GM12801 (cell line): ENCODE measurements around the gene SEH1L.

Experiments
- TF ChIP-seq, protein P1 (sequence below): IDR thresholded peaks from one replicate; pipeline ENCODE4 v1.5.1; 2011; ENCODE audit warnings: control low read depth; ENCODE audit not compliant: insufficient read length; ENCODE audit errors: extremely low read depth

Gene SEH1L

DNA sequence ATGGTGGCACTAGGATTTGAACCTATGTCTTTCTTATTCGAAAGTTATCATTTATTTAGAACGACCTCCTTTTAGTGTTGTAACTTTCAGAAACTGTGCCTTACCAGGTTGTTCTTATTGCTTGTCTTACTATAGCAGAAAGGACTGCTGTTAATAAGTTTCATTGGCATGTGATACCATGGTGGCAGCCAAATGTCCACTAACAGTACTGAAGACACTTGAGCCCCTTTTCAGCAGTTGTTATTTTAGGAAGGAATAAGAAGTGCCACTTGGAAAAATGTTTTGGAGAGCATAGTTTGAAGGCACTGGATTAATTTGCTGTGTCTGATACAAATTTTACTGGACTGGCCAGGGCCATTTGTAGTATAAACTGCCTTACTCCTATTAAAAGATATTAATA is 81.1 kb downstream of the SEH1L start:
- TF ChIP-seq, protein P1, sequence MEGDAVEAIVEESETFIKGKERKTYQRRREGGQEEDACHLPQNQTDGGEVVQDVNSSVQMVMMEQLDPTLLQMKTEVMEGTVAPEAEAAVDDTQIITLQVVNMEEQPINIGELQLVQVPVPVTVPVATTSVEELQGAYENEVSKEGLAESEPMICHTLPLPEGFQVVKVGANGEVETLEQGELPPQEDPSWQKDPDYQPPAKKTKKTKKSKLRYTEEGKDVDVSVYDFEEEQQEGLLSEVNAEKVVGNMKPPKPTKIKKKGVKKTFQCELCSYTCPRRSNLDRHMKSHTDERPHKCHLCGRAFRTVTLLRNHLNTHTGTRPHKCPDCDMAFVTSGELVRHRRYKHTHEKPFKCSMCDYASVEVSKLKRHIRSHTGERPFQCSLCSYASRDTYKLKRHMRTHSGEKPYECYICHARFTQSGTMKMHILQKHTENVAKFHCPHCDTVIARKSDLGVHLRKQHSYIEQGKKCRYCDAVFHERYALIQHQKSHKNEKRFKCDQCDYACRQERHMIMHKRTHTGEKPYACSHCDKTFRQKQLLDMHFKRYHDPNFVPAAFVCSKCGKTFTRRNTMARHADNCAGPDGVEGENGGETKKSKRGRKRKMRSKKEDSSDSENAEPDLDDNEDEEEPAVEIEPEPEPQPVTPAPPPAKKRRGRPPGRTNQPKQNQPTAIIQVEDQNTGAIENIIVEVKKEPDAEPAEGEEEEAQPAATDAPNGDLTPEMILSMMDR, result no peak

DNA sequence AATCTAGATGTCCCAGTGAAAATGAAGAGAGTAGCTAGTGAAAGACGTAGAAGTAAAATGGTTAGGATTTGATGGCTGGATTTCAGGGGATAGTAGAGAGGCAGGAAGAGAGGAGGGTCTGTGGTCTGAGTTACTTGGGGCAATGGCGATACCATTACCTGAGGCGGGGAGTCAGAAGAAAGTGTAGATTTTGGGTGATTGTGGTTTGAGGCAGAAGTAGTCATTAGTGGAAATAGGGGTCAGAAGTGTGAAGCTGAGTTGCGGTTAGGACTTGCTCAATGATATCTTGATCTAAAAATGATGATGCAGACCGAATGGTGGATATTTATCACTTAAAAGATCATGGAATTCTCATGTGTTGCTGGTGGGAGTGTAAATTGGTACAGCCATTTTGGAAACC is 84.4 kb downstream of the SEH1L start:
- TF ChIP-seq, protein P1, result no peak

DNA sequence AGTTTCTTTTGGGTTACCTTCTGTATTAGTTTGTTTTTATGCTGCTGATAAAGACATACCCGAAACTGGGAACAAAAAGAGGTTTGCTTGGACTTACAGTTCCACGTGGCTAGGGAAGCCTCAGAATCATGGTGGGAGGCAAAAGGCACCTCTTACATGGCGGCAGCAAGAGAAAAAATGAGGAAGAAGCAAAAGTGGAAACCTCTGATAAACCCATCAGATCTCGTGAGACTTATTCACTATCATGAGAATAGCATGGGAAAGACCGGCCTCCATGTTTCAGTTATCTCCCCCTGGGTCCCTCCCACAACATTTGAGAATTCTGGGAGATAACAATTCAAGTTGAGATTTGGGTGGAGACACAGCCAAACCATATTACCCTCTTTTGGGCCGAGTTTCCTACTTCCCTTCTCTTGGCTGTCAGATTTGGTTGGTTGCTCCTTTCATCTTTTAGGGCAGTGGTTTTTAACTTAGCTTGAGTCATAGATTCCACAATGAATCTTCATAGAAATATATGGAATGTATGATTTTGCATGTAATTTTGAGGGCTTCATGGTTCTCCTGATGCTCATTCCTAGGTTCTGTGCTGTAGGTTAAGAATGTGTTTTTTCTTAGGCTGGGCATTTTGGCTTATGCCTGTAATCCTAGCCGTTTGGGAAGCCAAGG is 87.6 kb downstream of the SEH1L start:
- TF ChIP-seq, protein P1, result no peak

DNA sequence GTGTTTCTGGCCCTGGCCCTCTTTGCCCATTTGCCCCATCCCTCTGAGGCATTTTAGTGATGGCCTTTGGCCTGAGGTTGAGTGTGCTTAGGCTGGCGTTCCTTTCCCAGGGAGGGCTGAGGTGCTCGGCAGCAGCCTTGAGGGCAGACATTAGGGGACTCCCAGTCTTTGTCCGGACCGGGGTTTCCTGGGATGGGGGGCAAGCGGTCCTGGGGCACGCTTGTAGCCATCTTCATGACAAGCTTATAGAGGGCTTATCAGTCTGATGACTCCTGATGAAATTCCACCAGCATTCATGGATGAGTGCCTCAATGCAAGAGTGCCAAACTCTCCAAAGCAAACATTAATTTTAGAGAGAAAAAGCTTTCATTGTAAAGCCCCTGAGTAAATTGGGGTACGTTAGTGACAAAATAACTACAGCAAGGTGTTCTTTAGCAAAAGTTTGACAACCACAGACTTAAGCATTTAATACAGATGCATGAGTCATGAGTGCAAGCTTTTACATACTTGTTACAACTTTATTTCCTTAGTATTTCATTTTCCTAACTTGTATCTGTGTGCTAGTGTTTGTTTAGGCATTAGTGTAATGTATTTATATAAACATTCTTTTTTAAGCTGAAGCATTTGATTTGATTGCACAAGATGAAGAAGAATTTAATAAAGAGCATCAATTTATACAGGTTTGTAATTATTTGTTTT is 89.0 kb downstream of the SEH1L start:
- TF ChIP-seq, protein P1, result no peak
